HepG2 (cell line): Measurements from ENCODE around the gene PMEPA1. TPM values are rescaled to one million over a fixed set of nuclear protein-coding genes. Genes with fewer than 3 reads are reported as not detected.

ENCODE experiments used
- ATAC-seq: fragments of 200-7000 bp; cut with Tn5 transposase; 3 replicates; pipeline ENCODE4 v1.9.1; 2020; ENCODE audit warnings: mild to moderate bottlenecking, moderate library complexity
- BruUV-seq: library from RNA; stranded (reverse); fragments of 400-500 nt; replicated peaks from 2 replicates; lab custom pipeline; 2021; lab: Mats Ljungman, UMichigan
- CTCF ChIA-PET: fragments of 300-600 bp; formaldehyde crosslinking; extraction: SDS; loops from one replicate; lab custom pipeline; 2021; ENCODE audit warnings: low total read pairs, inconsistent platforms, low intra/inter-chr PET ratio; lab: Yijun Ruan, JAX
- POLR2A ChIA-PET: fragments of 350-600 bp; sonication (Branson Sonifier 250); formaldehyde crosslinking; loops from one replicate; lab custom pipeline; 2020; ENCODE audit warnings: antibody characterized with exemption, inconsistent platforms; lab: Yijun Ruan, JAX
- DNase-seq: peaks from one replicate; pipeline ENCODE4 v3.0.0-alpha.2; 2015; ENCODE audit warnings: low spot score
- FAIRE-seq: peaks from 3 replicates; lab custom pipeline; 2011; peaks lifted over from hg19 to GRCh38; lab: Jason Lieb, UNC
- H2AFZ ChIP-seq: one replicate; pipeline ENCODE4 v1.6.1; 2011; ENCODE audit warnings: low read length, inconsistent platforms
- H3K27ac ChIP-seq: fragments of 300-600 bp; 3 replicates; pipeline ENCODE4 v1.8.0; 2011; ENCODE audit warnings: mixed run types, mild to moderate bottlenecking, mixed read lengths, low read length, inconsistent platforms; ENCODE audit not compliant: insufficient read depth; ENCODE audit errors: extremely low read length
- H3K27me3 ChIP-seq, 2 experiments: fragments of 200-600 bp in 1 of 2; 2 replicates in 1 of 2; 3 replicates in 1 of 2; pipeline versions ENCODE4 v1.6.0 to v1.8.0; 2011; ENCODE audit warnings: low read length in 2 of 2, mild to moderate bottlenecking in 2 of 2, moderate library complexity in 2 of 2, inconsistent platforms in 1 of 2; ENCODE audit not compliant: insufficient read depth in 2 of 2, control insufficient read depth in 1 of 2
- H3K36me3 ChIP-seq, 2 experiments: fragments of 200-600 bp in 1 of 2; replicated peaks in 1 of 2; 2 replicates in 1 of 2; 3 replicates in 1 of 2; pipeline versions ENCODE4 v1.5.1 to v1.8.0; 2011; ENCODE audit warnings: low read length in 2 of 2, inconsistent platforms in 1 of 2; ENCODE audit not compliant: insufficient read depth in 2 of 2, control insufficient read depth in 1 of 2
- H3K4me1 ChIP-seq: 2 replicates; pipeline ENCODE4 v1.5.1; 2012; ENCODE audit warnings: low read length, inconsistent platforms; ENCODE audit not compliant: insufficient read depth
- H3K4me2 ChIP-seq: 2 replicates; pipeline ENCODE4 v1.6.0; 2011; ENCODE audit warnings: low read depth, low read length, inconsistent platforms
- H3K4me3 ChIP-seq, 3 experiments: fragments of 200-600 bp in 1 of 3; sonication (generic), shearing (Covaris generic) in 1 of 3; replicated peaks in 1 of 3; 2 replicates each; pipeline ENCODE4 v1.5.1; 2011 to 2016; ENCODE audit warnings: low read length in 3 of 3, inconsistent platforms in 2 of 3, low read depth in 2 of 3, mild to moderate bottlenecking in 2 of 3, control low read depth in 1 of 3, mixed read lengths in 1 of 3; ENCODE audit not compliant: insufficient read depth in 1 of 3
- H3K79me2 ChIP-seq: one replicate; pipeline ENCODE4 v1.6.1; 2011; ENCODE audit warnings: low read length, inconsistent platforms; ENCODE audit not compliant: insufficient read depth
- H3K9ac ChIP-seq: 2 replicates; pipeline ENCODE4 v1.6.0; 2011; ENCODE audit warnings: mild to moderate bottlenecking, low read depth, low read length, inconsistent platforms; ENCODE audit not compliant: insufficient read depth
- H3K9me3 ChIP-seq: 2 replicates; pipeline ENCODE4 v1.5.1; 2012; ENCODE audit warnings: mild to moderate bottlenecking, low read length
- H4K20me1 ChIP-seq: 2 replicates; pipeline ENCODE4 v1.6.0; 2011; ENCODE audit warnings: inconsistent platforms, mild to moderate bottlenecking, low read length, moderate library complexity; ENCODE audit not compliant: insufficient read depth
- ARNTL ChIP-seq: sonication (generic); formaldehyde crosslinking; IDR thresholded peaks from 2 replicates; pipeline ENCODE4 v1.4.0; 2020; ENCODE audit warnings: mild to moderate bottlenecking, missing genetic modification reagents
- MED13 ChIP-seq: sonication (generic); formaldehyde crosslinking; IDR thresholded peaks from 2 replicates; pipeline ENCODE4 v1.5.0; 2020; ENCODE audit warnings: missing genetic modification reagents
- MTA1 ChIP-seq: sonication (generic); formaldehyde crosslinking; IDR thresholded peaks from 2 replicates; pipeline ENCODE4 v1.4.0; 2020; ENCODE audit warnings: missing genetic modification reagents, mild to moderate bottlenecking, borderline replicate concordance
- SMAD1 ChIP-seq: sonication (generic); formaldehyde crosslinking; IDR thresholded peaks from 2 replicates; pipeline ENCODE4 v1.4.0; 2020; ENCODE audit warnings: missing genetic modification reagents, low read depth, mild to moderate bottlenecking, borderline replicate concordance
- WGBS: methylation state at CpG from one replicate; pipeline ENCODE4 v1.1.6; 2017; ENCODE audit warnings: low lambda C conversion rate; 5-methylcytosine and 5-hydroxymethylcytosine counted together
- in situ Hi-C: cut with HindIII; loops from 2 replicates; pipeline ENCODE4 v1.10.0; 2017; ENCODE audit warnings: low pct_unique_long_range_greater_than_20kb; ENCODE audit not compliant: extremely low pct_ligation_motif_present
- intact Hi-C: fragments of 100-400 bp; cut with micrococcal nuclease; formaldehyde crosslinking; loops from one replicate; pipeline ENCODE4 v1.10.0; 2022; ENCODE audit not compliant: unreplicated experiment
- polyA plus RNA-seq, 8 experiments: library from polyadenylated mRNA; depleted of rRNA in 3 of 8; stranded (reverse) in 7 of 8; unstranded in 1 of 8; fragments of >200 nt; fragmentation: Illumina TruSeq in 4 of 8; extraction: Trizol in 4 of 8; gene quantifications; 2 replicates each; pipeline versions ENCODE4 v1.2.1 to v1.2.3, GENCODE V29; 2011 to 2016; ENCODE audit warnings: low read depth in 4 of 8, missing spikeins in 1 of 8, mixed read lengths in 1 of 8; ENCODE audit not compliant: insufficient read depth in 1 of 8
- total RNA-seq, 5 experiments: library from RNA; depleted of rRNA; stranded (reverse); fragments of >200 nt; fragmentation: Illumina TruSeq; extraction: Trizol; gene quantifications; 2 replicates each; pipeline ENCODE4 v1.2.3, GENCODE V29; 2016; ENCODE audit warnings: low read depth in 1 of 5
- TF ChIP-seq, protein P1 (sequence below): sonication (generic); formaldehyde crosslinking; IDR thresholded peaks from 2 replicates; pipeline ENCODE4 v1.8.0; 2022; ENCODE audit warnings: mild to moderate bottlenecking, missing genetic modification reagents; ENCODE audit not compliant: insufficient replicate concordance
- TF ChIP-seq, protein P2 (sequence below): sonication (generic); formaldehyde crosslinking; IDR thresholded peaks from 2 replicates; pipeline ENCODE4 v1.5.1; 2020; ENCODE audit warnings: missing genetic modification reagents, mild to moderate bottlenecking, borderline replicate concordance
- TF ChIP-seq, protein P3 (sequence below): sonication (generic); formaldehyde crosslinking; IDR thresholded peaks from 2 replicates; pipeline ENCODE4 v1.5.0; 2020; ENCODE audit warnings: missing genetic modification reagents
- TF ChIP-seq, protein P4 (sequence below): sonication (generic); formaldehyde crosslinking; IDR thresholded peaks from 2 replicates; pipeline ENCODE4 v1.4.0; 2020; ENCODE audit warnings: missing genetic modification reagents, mild to moderate bottlenecking, borderline replicate concordance
- TF ChIP-seq, protein P5 (sequence below): sonication (generic); formaldehyde crosslinking; IDR thresholded peaks from 2 replicates; pipeline ENCODE4 v1.5.1; 2020; ENCODE audit warnings: missing genetic modification reagents, mild to moderate bottlenecking, borderline replicate concordance
- TF ChIP-seq, protein P6 (sequence below): sonication (generic); formaldehyde crosslinking; conservative IDR thresholded peaks from 2 replicates; pipeline ENCODE4 v1.4.0; 2020; ENCODE audit warnings: mild to moderate bottlenecking, missing genetic modification reagents, moderate library complexity

PMEPA1 gene
- total and polyA plus RNA-seq, 2 of the 13 experiments (the other 11 are each of a cell fraction or from before 2014, with no cell fraction given) = not detected

DNA sequence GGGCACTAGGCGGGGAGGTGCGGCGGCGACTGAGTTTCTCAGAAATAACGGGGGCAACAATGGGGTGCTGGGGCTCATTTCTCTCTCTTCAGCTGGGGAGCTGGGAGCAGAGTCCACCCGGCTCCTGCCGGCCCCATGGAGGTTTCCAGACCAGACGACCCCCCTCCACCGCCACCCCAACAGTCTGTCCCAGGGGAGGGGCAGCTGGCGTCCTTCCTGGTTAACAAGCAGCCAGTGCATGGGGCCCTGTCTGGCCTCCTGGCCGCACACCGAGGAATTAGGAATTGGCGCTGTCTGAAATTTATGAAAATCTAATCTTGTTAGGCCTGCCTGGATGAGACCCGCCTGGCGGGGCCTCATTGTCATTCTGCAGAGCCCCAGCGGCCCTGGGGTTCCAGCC lies 42.4 kb downstream of the PMEPA1 start (continued):
- TF ChIP-seq, protein P1, sequence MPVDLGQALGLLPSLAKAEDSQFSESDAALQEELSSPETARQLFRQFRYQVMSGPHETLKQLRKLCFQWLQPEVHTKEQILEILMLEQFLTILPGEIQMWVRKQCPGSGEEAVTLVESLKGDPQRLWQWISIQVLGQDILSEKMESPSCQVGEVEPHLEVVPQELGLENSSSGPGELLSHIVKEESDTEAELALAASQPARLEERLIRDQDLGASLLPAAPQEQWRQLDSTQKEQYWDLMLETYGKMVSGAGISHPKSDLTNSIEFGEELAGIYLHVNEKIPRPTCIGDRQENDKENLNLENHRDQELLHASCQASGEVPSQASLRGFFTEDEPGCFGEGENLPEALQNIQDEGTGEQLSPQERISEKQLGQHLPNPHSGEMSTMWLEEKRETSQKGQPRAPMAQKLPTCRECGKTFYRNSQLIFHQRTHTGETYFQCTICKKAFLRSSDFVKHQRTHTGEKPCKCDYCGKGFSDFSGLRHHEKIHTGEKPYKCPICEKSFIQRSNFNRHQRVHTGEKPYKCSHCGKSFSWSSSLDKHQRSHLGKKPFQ = no peak
- no peak for TF ChIP-seq MED13

DNA sequence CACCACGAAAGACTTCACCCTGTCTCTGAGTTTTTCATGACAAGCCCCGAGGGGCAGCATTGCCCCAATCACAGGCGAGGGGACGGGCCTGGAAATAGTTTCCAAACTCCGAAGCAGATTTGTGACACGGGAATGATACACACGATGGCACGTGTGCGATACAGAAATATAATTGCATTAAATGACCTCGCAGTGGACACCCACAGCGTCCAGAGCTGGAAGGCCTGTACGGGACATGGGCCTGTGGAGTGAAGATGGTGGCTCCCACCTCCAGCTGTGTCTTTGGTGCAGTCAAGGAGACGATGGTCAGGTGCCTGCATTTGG lies 43.0 kb downstream of the PMEPA1 start:
- H3K9me3 ChIP-seq = no peaks in the 10 kb centered on the region
- no peak overlapping the region for H3K27ac ChIP-seq
- in situ Hi-C loops = no loop called here
- no peak overlapping the region for H3K4me2 ChIP-seq
- no peak overlapping the region for H2AFZ ChIP-seq
- H3K9ac ChIP-seq = no peak overlapping the region
- no peaks in the 10 kb centered on the region for H3K79me2 ChIP-seq
- no peaks in the 10 kb centered on the region for H3K4me1 ChIP-seq
- intact Hi-C loops = no loop called here
- DNase-seq = no peak
- ChIA-PET CTCF (no interaction called here), POLR2A (no interaction called here)
- H4K20me1 ChIP-seq = no peaks in the 10 kb centered on the region; the same call in 1 of the 2 replicates
- FAIRE-seq = no peak
- H3K27me3 ChIP-seq = peaks cover 20 to 93% of the 10 kb centered on the region in 2 experiments; a peak in 4 of 5 replicates
- no peak overlapping the region for H3K4me3 ChIP-seq
- no TSS peak for BruUV-seq
- H3K36me3 ChIP-seq = no peaks in the 10 kb centered on the region
- ATAC-seq = no peak
- 16% methylated on average over 13 of the region's 13 CpGs for WGBS
- TF ChIP-seq, protein P2, sequence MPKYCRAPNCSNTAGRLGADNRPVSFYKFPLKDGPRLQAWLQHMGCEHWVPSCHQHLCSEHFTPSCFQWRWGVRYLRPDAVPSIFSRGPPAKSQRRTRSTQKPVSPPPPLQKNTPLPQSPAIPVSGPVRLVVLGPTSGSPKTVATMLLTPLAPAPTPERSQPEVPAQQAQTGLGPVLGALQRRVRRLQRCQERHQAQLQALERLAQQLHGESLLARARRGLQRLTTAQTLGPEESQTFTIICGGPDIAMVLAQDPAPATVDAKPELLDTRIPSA (CRISPR knock-in tag) = no peak
- TF ChIP-seq MTA1 (CRISPR knock-in tag) = no peak
- TF ChIP-seq, protein P3, sequence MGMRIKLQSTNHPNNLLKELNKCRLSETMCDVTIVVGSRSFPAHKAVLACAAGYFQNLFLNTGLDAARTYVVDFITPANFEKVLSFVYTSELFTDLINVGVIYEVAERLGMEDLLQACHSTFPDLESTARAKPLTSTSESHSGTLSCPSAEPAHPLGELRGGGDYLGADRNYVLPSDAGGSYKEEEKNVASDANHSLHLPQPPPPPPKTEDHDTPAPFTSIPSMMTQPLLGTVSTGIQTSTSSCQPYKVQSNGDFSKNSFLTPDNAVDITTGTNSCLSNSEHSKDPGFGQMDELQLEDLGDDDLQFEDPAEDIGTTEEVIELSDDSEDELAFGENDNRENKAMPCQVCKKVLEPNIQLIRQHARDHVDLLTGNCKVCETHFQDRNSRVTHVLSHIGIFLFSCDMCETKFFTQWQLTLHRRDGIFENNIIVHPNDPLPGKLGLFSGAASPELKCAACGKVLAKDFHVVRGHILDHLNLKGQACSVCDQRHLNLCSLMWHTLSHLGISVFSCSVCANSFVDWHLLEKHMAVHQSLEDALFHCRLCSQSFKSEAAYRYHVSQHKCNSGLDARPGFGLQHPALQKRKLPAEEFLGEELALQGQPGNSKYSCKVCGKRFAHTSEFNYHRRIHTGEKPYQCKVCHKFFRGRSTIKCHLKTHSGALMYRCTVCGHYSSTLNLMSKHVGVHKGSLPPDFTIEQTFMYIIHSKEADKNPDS = no peak
- no peak for TF ChIP-seq MED13
- no peak for TF ChIP-seq SMAD1 (CRISPR knock-in tag)
- no peak for TF ChIP-seq ARNTL (CRISPR knock-in tag)
- TF ChIP-seq, protein P4, sequence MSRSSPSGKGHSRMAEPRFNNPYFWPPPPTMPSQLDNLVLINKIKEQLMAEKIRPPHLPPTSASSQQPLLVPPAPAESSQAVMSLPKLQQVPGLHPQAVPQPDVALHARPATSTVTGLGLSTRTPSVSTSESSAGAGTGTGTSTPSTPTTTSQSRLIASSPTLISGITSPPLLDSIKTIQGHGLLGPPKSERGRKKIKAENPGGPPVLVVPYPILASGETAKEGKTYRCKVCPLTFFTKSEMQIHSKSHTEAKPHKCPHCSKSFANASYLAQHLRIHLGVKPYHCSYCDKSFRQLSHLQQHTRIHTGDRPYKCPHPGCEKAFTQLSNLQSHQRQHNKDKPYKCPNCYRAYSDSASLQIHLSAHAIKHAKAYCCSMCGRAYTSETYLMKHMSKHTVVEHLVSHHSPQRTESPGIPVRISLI (CRISPR knock-in tag) = no peak
- TF ChIP-seq, protein P5, sequence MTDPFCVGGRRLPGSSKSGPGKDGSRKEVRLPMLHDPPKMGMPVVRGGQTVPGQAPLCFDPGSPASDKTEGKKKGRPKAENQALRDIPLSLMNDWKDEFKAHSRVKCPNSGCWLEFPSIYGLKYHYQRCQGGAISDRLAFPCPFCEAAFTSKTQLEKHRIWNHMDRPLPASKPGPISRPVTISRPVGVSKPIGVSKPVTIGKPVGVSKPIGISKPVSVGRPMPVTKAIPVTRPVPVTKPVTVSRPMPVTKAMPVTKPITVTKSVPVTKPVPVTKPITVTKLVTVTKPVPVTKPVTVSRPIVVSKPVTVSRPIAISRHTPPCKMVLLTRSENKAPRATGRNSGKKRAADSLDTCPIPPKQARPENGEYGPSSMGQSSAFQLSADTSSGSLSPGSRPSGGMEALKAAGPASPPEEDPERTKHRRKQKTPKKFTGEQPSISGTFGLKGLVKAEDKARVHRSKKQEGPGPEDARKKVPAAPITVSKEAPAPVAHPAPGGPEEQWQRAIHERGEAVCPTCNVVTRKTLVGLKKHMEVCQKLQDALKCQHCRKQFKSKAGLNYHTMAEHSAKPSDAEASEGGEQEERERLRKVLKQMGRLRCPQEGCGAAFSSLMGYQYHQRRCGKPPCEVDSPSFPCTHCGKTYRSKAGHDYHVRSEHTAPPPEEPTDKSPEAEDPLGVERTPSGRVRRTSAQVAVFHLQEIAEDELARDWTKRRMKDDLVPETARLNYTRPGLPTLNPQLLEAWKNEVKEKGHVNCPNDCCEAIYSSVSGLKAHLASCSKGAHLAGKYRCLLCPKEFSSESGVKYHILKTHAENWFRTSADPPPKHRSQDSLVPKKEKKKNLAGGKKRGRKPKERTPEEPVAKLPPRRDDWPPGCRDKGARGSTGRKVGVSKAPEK (CRISPR knock-in tag) = no peak
- TF ChIP-seq, protein P6, sequence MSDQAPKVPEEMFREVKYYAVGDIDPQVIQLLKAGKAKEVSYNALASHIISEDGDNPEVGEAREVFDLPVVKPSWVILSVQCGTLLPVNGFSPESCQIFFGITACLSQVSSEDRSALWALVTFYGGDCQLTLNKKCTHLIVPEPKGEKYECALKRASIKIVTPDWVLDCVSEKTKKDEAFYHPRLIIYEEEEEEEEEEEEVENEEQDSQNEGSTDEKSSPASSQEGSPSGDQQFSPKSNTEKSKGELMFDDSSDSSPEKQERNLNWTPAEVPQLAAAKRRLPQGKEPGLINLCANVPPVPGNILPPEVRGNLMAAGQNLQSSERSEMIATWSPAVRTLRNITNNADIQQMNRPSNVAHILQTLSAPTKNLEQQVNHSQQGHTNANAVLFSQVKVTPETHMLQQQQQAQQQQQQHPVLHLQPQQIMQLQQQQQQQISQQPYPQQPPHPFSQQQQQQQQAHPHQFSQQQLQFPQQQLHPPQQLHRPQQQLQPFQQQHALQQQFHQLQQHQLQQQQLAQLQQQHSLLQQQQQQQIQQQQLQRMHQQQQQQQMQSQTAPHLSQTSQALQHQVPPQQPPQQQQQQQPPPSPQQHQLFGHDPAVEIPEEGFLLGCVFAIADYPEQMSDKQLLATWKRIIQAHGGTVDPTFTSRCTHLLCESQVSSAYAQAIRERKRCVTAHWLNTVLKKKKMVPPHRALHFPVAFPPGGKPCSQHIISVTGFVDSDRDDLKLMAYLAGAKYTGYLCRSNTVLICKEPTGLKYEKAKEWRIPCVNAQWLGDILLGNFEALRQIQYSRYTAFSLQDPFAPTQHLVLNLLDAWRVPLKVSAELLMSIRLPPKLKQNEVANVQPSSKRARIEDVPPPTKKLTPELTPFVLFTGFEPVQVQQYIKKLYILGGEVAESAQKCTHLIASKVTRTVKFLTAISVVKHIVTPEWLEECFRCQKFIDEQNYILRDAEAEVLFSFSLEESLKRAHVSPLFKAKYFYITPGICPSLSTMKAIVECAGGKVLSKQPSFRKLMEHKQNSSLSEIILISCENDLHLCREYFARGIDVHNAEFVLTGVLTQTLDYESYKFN = no peak
